ENCODE measurements around the gene MCTP2. TPM values are rescaled to one million over a fixed set of nuclear protein-coding genes. Genes with fewer than 3 reads are reported as not detected.

Gene MCTP2
- total RNA-seq, 1 experiment from 2014 or later = 1.3 TPM

GRCh38 chr15:94293411-94294402 is 62.3 kb downstream of the MCTP2 start:
- Histone ChIP-seq H3K27me3 (ENCODE audit: insufficient read depth, low read length) (no peaks in the 10 kb centered on the region), H3K9ac (ENCODE audit: extremely low read depth, insufficient read length, low read length) (no peak overlapping the region), H3K23ac (ENCODE audit: insufficient read length, low read depth, low read length) (no peak overlapping the region), H3K4me1 (ENCODE audit: insufficient read depth, low read length) (no peaks in the 10 kb centered on the region), H3K18ac (ENCODE audit: insufficient read length, low read depth, low read length) (no peak overlapping the region), H2BK120ac (ENCODE audit: low read depth, low read length, poor library complexity, severe bottlenecking) (no peak overlapping the region), H3K79me2 (ENCODE audit: insufficient read depth, low read length) (no peaks in the 10 kb centered on the region), H3K23me2 (ENCODE audit: insufficient read length, low read depth, low read length, poor library complexity, severe bottlenecking) (no peaks in the 10 kb centered on the region), H2BK15ac (ENCODE audit: low read depth, low read length) (no peak overlapping the region), H2BK20ac (ENCODE audit: low read depth, low read length, poor library complexity, severe bottlenecking) (no peak overlapping the region), H3K9me3 (ENCODE audit: control insufficient read depth, low read depth, low read length) (no peaks in the 10 kb centered on the region), H4K5ac (ENCODE audit: insufficient read length, low read depth, low read length) (no peak overlapping the region), H3K27ac (ENCODE audit: insufficient read length, low read depth, low read length) (no peak overlapping the region), H2AK5ac (ENCODE audit: insufficient read length, low read length) (no peak overlapping the region), H3K14ac (ENCODE audit: insufficient read depth, low read length) (no peak overlapping the region), H3K4me2 (ENCODE audit: insufficient read depth, insufficient read length, low read length) (no peak overlapping the region), H2BK12ac (ENCODE audit: insufficient read length, low read depth, low read length) (no peak overlapping the region), H3K4ac (ENCODE audit: low read depth, low read length) (no peak overlapping the region), H2BK5ac (ENCODE audit: insufficient read length, low read length) (no peak overlapping the region), H3T11ph (ENCODE audit: low read length) (no peak overlapping the region), H4K8ac (replicated peaks; ENCODE audit: insufficient read length, low read depth, low read length) (no peak overlapping the region), H3K56ac (ENCODE audit: insufficient read length, low read depth, low read length) (no peak overlapping the region), H4K91ac (ENCODE audit: insufficient read length, low read depth, low read length) (no peak overlapping the region), H2AFZ (ENCODE audit: low read length) (no peak overlapping the region), H4K20me1 (ENCODE audit: control insufficient read depth, insufficient read depth, insufficient read length) (no peaks in the 10 kb centered on the region), H3K79me1 (ENCODE audit: insufficient read depth, low read depth, low read length, poor library complexity, severe bottlenecking) (no peaks in the 10 kb centered on the region)
- H3K4me1 Mint-ChIP-seq = no peaks in the 10 kb centered on the region
- H3K4me3 Mint-ChIP-seq = no peak overlapping the region
- peaks cover 0 to 9% (median 4%) of the 10 kb centered on the region in 3 experiments; a peak in 3 of 7 replicates for H3K36me3 Mint-ChIP-seq (ENCODE audit: insufficient read depth in 1 of 3, low read depth in 3 of 3)
- no peak for TF ChIP-seq CTCF (conservative IDR thresholded peaks at IDR 0.05)
- H3K27me3 Mint-ChIP-seq (ENCODE audit: low read depth) = no peaks in the 10 kb centered on the region
- no peak for DNase-seq
- peaks cover 3 to 5% of the 10 kb centered on the region in 2 experiments; a peak in 3 of 5 replicates for H3K9me3 Mint-ChIP-seq
- WGBS (ENCODE audit: extremely low coverage, insufficient read length, low lambda C conversion rate) = no CpG with 5 or more reads among the region's 13 CpGs
- H3K27ac Mint-ChIP-seq = peak overlapping the region in 1 of 3 experiments; percentile 80; a peak in 1 of 7 replicates

Data from H9 (cell line).